Hypothalamus (tissue), 51 donors: Measurements from ENCODE around the gene GPR17.

Experiments
- DNase-seq, 51 donors: peaks; one replicate each; lab custom pipeline; 2025; lab: John Stamatoyannopoulos, UW

Gene GPR17, protein sequence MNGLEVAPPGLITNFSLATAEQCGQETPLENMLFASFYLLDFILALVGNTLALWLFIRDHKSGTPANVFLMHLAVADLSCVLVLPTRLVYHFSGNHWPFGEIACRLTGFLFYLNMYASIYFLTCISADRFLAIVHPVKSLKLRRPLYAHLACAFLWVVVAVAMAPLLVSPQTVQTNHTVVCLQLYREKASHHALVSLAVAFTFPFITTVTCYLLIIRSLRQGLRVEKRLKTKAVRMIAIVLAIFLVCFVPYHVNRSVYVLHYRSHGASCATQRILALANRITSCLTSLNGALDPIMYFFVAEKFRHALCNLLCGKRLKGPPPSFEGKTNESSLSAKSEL

DNA sequence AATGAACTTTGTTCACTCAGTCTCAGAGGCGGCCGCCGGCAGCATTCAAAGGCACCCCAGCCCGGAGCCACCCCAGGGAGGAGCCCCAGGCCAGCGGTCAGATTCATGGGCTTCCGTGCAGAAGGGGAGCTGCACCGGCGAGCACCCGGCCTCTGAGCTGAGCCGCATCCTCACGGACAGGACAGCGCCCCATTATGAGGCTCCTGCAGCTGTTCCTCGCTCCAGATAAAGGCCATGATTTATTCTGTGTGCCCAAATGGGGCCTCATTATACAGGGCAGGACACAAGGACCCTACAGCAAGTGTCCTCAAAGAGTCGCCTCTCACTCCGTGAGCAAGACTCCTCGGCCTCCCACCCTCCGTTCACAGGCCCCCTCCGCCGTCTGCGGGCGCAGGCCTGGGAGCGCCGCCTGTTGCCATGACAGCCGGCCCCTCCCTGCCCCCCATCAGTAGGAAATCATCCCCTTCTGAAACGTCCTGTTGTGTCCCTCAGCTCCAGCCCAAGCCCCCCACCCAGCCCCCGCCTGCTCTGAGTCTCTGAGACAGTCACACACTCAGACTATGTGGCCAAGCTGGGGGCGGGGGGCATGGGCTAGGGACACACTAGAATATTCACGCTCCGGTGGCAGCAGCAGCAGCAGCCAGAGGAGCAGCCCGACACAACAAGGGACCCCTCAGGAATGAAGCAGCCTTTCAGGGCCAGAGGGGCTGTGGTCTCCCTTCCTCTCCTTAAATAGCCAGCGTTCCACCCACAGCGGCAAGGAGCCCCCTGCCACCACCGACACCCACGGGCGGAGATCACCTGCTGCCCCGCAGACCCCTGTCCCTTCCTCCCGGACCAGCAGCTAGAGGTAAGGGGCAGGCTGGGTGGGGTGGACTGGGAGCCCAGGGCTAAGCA is at the start of gene GPR17:
Gene GPR17 (plus strand): TSS at position 759 of the 897 bp plus-strand sequence. CDS start 4,583 bp downstream, outside the sequence.
- DNase-seq: peak in 35 of 51 donors; percentile 13 to 86 (median 63)

- DNase-seq: no peak
These were observed 49.5 kb upstream of the GPR17 start for GRCh38 chr2:127596311-127597045.

DNA sequence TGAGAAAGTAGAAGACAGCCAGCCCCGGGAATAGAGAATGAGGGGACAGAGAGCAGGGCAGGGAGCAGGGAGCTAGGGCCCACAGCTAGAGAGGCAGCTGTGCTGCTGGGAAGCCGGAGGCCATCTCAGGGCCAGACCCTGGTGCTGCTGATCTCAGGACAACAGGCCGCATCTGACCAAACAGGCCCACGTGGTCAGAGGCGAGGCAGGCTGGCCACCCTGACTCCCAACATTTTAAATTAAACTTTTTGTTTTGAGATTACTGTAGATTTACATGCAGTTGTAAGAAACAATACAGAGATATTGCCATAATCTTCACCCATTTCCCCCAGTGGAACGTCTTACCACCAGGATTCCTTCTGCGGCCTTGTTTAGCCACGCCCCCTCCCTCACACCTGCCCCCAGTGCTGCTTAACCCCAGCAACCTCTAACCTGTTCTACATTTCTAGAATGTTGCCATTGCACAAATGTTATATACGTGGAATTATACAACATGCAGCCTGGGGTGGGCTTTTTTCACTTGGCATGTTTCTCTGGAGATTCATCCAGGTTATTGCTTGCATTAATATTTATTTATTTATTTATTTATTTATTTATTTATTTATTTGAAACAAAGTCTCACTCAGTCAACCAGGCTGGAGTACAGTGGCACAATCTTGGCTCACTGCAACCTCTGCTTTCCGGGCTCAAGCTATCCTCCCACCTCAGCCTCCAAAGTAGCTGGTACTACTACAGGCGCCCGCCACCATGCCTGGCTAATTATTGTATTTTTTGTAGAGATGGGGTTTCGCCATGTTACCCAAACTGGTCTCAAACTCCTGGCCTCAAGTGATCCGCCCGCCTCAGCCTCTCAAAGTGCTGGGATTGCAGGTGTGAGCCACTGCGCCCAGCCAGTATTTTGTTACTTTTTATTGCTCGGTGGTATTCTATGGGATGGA is 48.6 kb upstream of the GPR17 start:
- DNase-seq: no peak

- DNase-seq: no peak
These were observed 48.0 kb upstream of the GPR17 start for GRCh38 chr2:127597984-127598380.

- DNase-seq: no peak
These were observed 47.2 kb upstream of the GPR17 start for GRCh38 chr2:127598711-127599110.

GRCh38 chr2:127599211-127599610 is 46.7 kb upstream of the GPR17 start:
- DNase-seq: no peak

DNA sequence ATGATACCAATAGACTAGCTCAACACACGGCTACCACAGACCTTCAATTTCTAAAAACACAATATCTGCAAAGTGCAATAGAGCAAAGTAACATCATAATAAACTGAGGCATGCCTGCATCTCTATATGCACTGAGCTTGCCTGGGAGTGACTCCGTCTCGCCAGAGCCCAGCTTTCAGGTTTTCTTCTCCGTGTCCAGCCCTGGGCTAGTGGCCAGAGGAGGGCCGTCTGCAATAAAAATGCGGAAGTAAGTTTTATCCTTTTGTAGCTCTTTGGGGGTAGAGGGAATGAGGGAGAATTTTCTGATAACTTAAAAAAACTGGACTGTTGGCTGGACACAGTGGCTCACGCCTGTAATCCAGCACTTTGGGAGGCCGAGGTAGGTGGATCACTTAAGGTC is 41.0 kb upstream of the GPR17 start:
- no peak for DNase-seq

- no peak for DNase-seq
These were observed 40.2 kb upstream of the GPR17 start for GRCh38 chr2:127605691-127606263.

DNA sequence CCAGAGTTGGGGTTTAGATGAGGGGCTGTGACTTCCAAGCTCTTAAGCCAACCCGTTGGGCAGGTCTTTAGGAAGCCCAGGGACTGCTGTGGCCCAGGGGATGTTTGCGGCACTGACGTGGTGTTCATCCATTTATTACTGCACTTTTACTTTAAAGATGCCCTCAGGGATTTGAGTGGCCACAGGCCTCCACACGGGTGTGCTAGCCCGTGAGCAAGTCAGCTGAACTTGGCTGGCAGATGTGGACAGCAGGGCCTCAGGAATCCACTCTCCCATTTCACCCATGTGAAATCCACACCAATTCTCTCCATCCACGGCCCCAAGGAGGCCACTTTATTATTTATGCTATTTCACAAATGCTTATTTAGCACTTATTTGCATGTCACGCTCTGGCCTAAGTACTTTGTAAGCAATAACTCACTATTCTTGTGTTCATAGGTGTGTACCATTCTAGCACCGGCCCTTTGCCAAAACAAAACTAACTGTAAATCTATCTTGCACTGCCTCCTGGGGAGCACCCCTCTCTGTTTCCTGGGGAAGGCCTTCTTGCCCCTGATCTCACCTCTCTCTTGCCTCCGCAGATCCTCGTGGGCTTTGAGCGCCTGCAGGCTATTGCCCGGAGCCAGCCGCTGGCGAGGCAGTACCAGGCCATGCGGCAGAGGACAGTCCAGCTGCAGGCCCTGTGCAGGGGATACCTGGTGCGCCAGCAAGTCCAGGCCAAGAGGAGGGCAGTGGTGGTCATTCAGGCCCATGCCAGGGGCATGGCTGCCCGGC is 39.1 kb upstream of the GPR17 start:
- no peak for DNase-seq

DNA sequence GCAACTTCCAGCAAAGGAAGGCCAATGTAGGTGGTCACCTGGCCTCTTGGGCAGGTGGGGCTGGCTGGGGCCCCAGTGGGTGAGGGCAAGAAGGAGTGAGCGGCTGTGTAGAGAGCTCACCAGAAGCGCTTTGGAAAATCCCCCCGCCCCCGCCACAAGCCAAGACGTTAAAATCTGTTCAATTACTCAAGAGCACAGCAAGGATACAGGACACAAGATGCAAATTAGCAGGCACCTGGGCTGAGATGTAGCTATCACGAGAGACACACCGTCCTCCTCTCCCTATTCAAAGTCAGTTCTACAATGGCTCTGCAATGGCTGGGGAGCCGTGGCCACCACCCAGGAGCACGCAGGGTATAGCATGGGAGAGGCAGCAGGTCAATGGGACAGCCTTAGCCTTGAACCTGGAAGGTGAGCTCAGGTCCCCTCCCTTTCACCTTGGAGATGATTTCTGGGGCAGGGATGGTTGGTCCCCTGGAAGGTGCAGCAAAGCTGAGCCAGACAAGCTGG is 38.5 kb upstream of the GPR17 start:
- no peak for DNase-seq

DNA sequence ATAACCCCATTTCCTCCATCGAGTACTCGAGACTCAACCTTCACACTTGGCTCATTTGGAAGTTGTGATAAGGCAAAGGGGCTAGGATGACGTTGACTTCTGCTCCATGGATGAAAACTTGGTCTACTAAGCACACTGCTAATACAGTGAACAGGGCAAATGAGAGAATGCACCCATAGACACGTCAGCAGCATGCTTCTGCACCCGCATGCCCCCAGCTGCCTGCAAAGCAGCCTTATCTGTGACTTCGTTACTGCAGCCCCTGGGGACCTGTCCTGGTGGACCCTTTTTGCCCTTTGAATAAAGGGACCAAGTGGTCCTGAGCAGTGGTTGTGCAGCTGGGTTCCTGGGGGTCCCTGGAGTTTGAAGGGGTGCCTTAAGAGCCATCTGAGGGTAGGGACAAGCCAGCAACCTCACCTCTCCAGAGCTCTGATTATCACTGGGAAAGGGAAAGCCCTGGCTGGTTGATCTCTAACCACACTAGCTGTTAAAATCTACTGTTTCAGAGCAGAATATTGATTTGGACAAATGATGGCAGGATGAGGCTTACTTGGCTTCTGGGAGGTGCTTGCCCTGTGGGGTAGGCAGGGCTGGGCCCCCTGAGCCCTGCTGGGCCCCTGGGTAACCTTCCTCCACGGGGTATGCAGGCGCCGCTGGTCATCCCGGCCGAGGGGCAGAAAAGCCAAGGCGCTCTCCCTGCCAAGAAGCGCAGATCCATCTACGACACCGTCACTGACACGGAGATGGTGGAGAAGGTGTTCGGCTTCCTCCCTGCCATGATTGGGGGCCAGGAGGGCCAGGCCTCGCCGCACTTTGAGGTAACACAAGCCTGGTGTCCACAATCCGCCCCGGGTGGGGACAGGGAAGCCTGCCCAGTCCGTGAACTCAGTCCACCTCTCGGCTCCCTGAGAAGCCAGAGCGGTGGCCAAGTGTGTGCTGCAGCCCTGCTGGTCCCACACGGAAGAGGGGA is 37.6 kb upstream of the GPR17 start:
- DNase-seq: no peak

GRCh38 chr2:127609031-127609751 is 36.8 kb upstream of the GPR17 start:
- no peak for DNase-seq

DNA sequence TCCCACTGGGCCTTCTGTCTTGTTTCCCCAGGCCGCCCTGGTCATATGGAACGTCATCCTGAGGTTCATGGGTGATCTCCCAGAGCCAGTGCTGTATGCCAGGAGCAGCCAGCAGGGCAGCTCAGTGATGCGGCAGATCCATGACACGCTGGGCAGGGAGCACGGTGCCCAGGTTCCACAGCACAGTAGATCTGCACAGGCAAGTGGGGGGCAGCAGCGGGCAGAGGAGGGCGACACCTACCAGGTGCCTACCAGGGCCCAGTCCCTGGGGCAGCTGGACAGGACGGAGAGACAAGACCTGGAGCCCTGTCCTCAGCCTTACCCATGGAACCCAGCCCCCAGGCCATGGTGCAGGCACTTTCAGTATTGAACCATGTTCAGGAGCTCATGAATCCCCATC is 36.1 kb upstream of the GPR17 start:
- no peak for DNase-seq

GRCh38 chr2:127610561-127610960 is 35.4 kb upstream of the GPR17 start:
- DNase-seq: no peak

DNA sequence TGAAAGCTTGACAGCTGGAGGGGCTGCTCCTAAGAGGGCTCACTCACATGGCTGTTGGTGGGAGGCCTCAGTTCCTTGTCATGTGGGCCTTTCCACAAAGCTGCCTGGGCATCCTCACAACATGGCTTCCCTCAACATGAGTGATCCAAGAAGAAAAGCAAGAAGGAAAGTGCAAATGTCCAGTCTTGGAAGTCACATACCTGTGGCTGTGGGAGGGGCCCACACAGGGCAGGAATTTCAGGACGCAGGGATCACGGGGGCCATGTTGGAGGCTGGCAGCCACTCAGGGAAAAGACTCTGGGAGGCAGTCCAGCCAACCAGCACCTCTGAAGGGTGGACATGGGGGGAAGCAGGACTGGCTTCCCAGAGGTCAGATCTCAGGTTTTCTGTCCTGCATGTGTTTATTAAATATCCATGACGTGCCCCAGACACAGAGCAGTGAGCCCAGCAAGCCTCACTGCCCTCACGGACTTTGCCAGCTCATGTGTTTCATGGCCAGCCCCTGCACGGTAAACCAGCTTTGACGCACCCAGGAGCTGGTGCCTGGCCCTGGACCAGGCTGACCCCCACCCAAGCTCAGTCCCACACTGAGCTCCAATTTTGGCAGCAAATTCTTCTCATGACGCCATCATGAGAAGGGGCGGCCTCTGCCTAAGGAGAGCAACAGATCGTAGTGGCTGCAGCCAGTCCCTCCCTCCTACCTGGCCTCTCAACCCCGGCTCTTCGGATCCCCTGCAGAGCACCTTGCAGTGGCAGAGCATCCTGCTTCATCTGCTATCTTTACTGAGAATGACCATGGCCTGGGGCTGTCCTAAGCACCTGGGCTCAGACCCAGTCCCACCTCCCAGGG is 34.7 kb upstream of the GPR17 start:
- DNase-seq: no peak
